Heart right ventricle (tissue), 16 donors: ENCODE results near the gene PPP1R10. TPM values are rescaled to one million over a fixed set of nuclear protein-coding genes. Genes with fewer than 3 reads are reported as not detected.

ENCODE experiments used
- ATAC-seq, 8 donors: fragments of 200-7000 bp; cut with Tn5 transposase; one replicate each; pipeline ENCODE4 v1.9.1; 2020; ENCODE audit warnings: mild to moderate bottlenecking in 8 of 8, moderate library complexity in 8 of 8, moderate number of reproducible peaks in 1 of 8
- DNase-seq, 2 donors: peaks; one replicate each; pipeline ENCODE4 v3.0.0-alpha.2; 2020
- H3K27ac ChIP-seq, 10 donors: fragments of 200-600 bp; sonication (generic) in 2 of 10; one replicate each; pipeline versions ENCODE4 v1.5.0 to v1.8.0; 2020 to 2022; ENCODE audit warnings: mild to moderate bottlenecking in 3 of 10
- H3K27me3 ChIP-seq, 7 donors: fragments of 200-600 bp; one replicate each; pipeline ENCODE4 v1.8.0; 2021 to 2022; ENCODE audit warnings: mild to moderate bottlenecking in 2 of 7
- H3K36me3 ChIP-seq, 9 donors: fragments of 200-600 bp; sonication (generic) in 1 of 9; one replicate each; pipeline versions ENCODE4 v1.5.0 to v1.8.0; 2020 to 2022; ENCODE audit warnings: mild to moderate bottlenecking in 2 of 9
- H3K4me1 ChIP-seq, 9 donors: fragments of 200-600 bp; sonication (generic) in 1 of 9; one replicate each; pipeline versions ENCODE4 v1.5.0 to v1.8.0; 2020 to 2022; ENCODE audit warnings: mild to moderate bottlenecking in 4 of 9
- H3K4me3 ChIP-seq, 10 donors: fragments of 200-600 bp; sonication (generic) in 2 of 10; one replicate each; pipeline versions ENCODE4 v1.5.0 to v1.8.0; 2020 to 2022; ENCODE audit warnings: mild to moderate bottlenecking in 7 of 10, moderate library complexity in 2 of 10
- H3K9me3 ChIP-seq, 11 donors: fragments of 200-600 bp in 10 of 11; sonication (generic) in 2 of 11; one replicate each; pipeline versions ENCODE4 v1.5.0 to v1.8.0; 2013 to 2022; ENCODE audit warnings: mild to moderate bottlenecking in 2 of 11, control low read depth in 1 of 11, moderate library complexity in 1 of 11
- WGBS, 2 donors: extraction: QIAGEN DNeasy Blood & Tissue Kit; methylation state at CpG; one replicate each; pipeline ENCODE4 v1.1.7; 2013; ENCODE audit warnings: inconsistent platforms in 1 of 2; 5-methylcytosine and 5-hydroxymethylcytosine counted together
- intact Hi-C, 10 donors: fragments of 100-400 bp; cut with DNase I; formaldehyde crosslinking; loops; one replicate each; pipeline versions ENCODE4 v1.11.1 to v1.14.2; 2022
- polyA plus RNA-seq, 2 donors: library from polyadenylated mRNA; stranded (reverse); fragments of 200-250 nt; gene quantifications; one replicate each; pipeline ENCODE4 v1.2.3, GENCODE V29; 2013
- total RNA-seq, 10 donors: library from RNA; stranded (reverse); fragmentation: NEBNext Ultra II Directional in 3 of 10; extraction: Animal tissue kit (Norgen Biotek cat#: 25700) in 3 of 10; gene quantifications; one replicate each; pipeline versions ENCODE4 v1.2.1 to v1.2.4, GENCODE V29; 2021 to 2023
- TF ChIP-seq, protein P1 (sequence below), 9 donors: fragments of 200-600 bp; sonication (generic) in 2 of 9; IDR thresholded peaks; one replicate each; pipeline versions ENCODE4 v1.5.0 to v1.8.0; 2021 to 2022; ENCODE audit warnings: antibody characterized with exemption in 9 of 9, mild to moderate bottlenecking in 5 of 9, moderate library complexity in 1 of 9
- donor health status: Arrhythmogenic right ventricular cardiomyopathy.
- donor health status: ischemic (EF 13 %, LVEDD 7.1; RV severe dilation, severe dysfunction).
- donor health status: healthy with polysubstance abuse.
- donor health status: DM: no; HTN: yes; CAD: no.
- donor health status: DM: no; HTN: no; CAD: no.
- donor health status: ischemic (EF 25% LVEDD 6.9; RV normal size, moderate dysfunction).
- donor health status: ischemic (EF 25% LVEDD 5.7; RV mildly dilated, moderate dysfunction).
- donor health status: healthy.
- donor health status: DM: yes; HTN: yes; CAD: no.
- donor health status: Ischemic cardiomyopathy.
- donor health status: ischemic (EF 35%, LVEDD 5.7; RV mildly dilated, moderate dysfunction).
- donor health status: nonischemic (EF 11% LVEDD 7.7; RV severe dilation, severe dysfunction).
- donor health status: DM: yes; HTN: yes; CAD: no.
- donor health status: PGD.
- donor health status: ischemic (EF 29% LVEDD 5.4; RV normal size, mild dysfunction).
- donor health status: nonischemic (EF 23%, LVEDD 6.1; RV moderate dilation, normal function).

The PPP1R10 gene
- total and polyA plus RNA-seq, 12 donors, result 7.8 to 51.1 (median 30.1) TPM

DNA sequence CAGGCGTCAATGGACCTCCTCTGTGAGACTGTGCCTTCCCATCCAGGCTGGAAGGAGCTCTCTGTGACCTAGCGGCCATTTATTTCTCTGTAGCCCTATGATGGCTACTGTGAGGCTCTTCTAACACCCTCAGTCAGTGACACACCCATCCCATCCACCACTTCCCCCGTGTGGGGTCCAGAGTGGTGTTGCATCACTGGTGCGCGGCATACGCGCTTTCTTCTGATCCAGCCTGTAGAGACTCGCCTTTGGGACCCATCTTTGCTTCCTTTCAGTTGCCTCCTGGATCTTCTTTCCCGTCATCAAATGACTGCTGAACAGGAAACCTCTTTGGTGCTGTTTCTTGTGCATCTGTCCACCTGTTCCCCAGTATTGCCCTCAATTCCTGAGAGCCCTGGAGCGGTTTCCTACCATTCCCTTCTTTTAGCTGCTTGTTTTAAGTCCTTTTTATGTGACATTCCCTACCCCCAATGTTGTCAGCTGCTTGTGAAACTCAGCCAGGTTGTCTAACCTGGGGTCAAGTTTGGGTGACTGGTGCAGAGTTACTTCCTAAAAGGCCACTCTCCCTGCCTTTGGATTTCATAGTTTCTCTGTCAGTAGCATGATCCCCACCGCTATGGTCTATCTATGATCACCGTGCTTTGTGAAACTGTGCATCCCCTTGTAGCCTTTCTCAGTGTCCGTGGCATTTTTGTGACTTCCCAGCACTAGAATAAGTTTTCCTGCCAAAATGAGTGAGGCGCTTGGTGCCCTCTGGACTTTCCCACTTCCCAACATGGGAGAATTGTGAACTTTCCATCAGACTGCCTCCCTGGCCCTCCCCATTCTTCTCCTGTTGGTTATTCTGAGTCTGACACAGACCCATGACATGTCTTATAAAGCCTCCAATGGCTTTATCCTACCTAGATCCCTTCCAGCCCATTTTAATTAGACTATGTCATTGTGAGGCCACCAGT is 54.3 kb downstream of the PPP1R10 start:
- Histone ChIP-seq H3K4me3 (no peak overlapping the region), H3K27ac (no peak overlapping the region), H3K27me3 (no peaks in the 10 kb centered on the region), H3K36me3 (peaks cover 0 to 48% (median 13%) of the 10 kb centered on the region in 9 donors), H3K9me3 (no peaks in the 10 kb centered on the region), H3K4me1 (peaks cover 3 to 18% (median 9%) of the 10 kb centered on the region in 9 donors)
- TF ChIP-seq, protein P1, sequence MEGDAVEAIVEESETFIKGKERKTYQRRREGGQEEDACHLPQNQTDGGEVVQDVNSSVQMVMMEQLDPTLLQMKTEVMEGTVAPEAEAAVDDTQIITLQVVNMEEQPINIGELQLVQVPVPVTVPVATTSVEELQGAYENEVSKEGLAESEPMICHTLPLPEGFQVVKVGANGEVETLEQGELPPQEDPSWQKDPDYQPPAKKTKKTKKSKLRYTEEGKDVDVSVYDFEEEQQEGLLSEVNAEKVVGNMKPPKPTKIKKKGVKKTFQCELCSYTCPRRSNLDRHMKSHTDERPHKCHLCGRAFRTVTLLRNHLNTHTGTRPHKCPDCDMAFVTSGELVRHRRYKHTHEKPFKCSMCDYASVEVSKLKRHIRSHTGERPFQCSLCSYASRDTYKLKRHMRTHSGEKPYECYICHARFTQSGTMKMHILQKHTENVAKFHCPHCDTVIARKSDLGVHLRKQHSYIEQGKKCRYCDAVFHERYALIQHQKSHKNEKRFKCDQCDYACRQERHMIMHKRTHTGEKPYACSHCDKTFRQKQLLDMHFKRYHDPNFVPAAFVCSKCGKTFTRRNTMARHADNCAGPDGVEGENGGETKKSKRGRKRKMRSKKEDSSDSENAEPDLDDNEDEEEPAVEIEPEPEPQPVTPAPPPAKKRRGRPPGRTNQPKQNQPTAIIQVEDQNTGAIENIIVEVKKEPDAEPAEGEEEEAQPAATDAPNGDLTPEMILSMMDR (IDR thresholded peaks at IDR 0.05), result no peak
- ATAC-seq, result peak in 1 of 8 donors; percentile 17
- DNase-seq, result no peak
- intact Hi-C loops, result no loop called here
- 92 to 96% methylated on average over 14 of the region's 14 CpGs for WGBS, 2 donors

DNA sequence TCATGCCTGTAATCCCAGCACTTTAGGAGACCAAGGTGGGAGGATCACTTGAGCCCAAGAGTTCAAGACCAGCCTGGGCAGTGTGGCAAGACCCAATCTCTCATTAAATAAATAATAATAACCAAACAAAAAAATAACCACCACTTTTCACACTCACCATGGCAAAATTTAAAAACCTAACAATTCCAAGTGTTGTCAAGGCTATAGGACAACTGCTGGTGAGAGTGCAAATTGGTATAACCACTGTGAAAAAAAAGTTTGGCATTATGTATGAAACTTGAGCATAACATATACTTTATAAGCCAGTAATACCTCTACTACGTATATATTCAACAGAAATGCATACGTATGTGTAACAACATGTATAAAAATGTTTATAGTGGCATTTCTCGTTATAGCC is 56.1 kb downstream of the PPP1R10 start:
- DNase-seq (no peak), ATAC-seq (no peak)
- intact Hi-C loops, result no loop called here
- Histone ChIP-seq H3K27ac (no peak overlapping the region), H3K9me3 (no peaks in the 10 kb centered on the region), H3K36me3 (peaks cover 0 to 48% (median 13%) of the 10 kb centered on the region in 9 donors), H3K4me3 (no peak overlapping the region), H3K4me1 (peaks cover 7 to 23% (median 18%) of the 10 kb centered on the region in 9 donors), H3K27me3 (no peaks in the 10 kb centered on the region)
- TF ChIP-seq, protein P1 (IDR thresholded peaks at IDR 0.05), result no peak
- WGBS, 2 donors, result 97 to 99% methylated on average over 3 of the region's 3 CpGs

DNA sequence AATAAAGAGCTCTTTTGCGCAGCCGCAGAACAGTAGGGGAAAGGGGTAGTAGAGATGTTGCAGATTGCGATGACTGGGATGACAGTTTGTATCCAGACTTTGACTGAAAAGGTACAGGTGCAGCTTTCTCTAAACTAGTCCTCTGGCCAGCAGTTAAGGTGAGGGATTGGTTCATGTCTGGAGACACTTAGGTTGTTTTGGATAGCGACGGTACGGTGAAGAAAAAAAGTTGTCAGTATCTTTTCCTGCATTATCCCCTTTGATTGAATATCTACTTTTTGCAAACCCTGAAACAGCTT is 59.4 kb downstream of the PPP1R10 start:
- DNase-seq, result no peak
- peak overlapping the region; percentile 65 to 99 (median 94) for H3K4me3 ChIP-seq
- intact Hi-C loops, result loop anchor here in 4 of 10 donors (2.0 to 10.0 kb wide), 4 partner anchors 13 to 527 kb away; partner anchors contain the start of genes ABCF1 (in 3 of the 4) and TUBB (in 3 of the 4)
- WGBS, 2 donors, result 2% methylated on average over 6 of the region's 6 CpGs
- TF ChIP-seq, protein P1 (IDR thresholded peaks at IDR 0.05), result no peak
- peak overlapping the region; percentile 92 to 99 (median 96) for H3K27ac ChIP-seq
- no peaks in the 10 kb centered on the region for H3K9me3 ChIP-seq
- ATAC-seq, result no peak
- no peaks in the 10 kb centered on the region for H3K27me3 ChIP-seq
- H3K36me3 ChIP-seq, result peaks cover 0 to 53% (median 25%) of the 10 kb centered on the region in 9 donors
- H3K4me1 ChIP-seq, result peaks cover 7 to 34% (median 29%) of the 10 kb centered on the region in 9 donors

DNA sequence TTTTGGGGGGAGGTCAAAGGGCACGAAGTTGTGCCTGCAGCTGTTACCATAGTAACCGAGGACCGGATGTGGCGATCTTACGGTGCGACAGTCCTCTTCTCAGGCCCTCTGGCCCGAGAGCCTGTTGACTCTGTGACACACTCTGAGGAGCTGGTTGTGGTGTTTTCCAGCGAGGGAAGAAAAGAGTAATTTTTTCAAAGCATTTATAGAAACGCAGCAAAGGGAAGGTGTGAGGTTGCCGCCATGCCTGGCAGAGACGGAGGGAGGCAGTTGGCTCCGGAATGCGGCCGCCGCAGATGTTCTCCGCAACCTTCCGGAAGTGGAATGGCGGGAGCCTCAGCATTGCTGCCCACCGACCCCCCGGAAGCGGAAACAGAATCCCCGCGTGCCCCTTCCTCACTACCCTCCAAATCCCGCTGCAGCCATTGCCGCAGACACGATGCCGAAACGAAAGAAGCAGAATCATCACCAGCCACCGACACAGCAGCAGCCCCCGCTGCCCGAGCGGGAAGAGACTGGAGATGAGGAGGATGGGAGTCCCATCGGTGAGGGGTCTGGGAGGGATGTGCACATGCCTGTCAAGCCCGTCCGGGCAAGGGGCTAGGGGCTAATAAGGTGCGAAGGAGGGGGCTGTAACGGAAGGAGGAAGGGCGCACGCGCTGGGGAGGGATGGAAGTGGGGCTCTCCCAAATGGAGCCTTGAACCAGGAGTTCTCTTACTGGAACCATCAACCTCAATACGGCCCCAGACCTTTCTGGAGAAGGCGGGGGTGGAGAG is 59.9 kb downstream of the PPP1R10 start, which contains the start of gene PRR3:
PRR3 (plus strand) TSS at position 390 of the 777 bp plus-strand sequence; CDS start at position 440, 50 bp downstream.
- no peaks in the 10 kb centered on the region for H3K27me3 ChIP-seq

More for the DNA sequence above, 59.9 kb downstream of the PPP1R10 start, which contains the start of gene PRR3:
- TF ChIP-seq, protein P1 (IDR thresholded peaks at IDR 0.05), result no peak
- ATAC-seq, result peak; percentile 84 to 92 (median 86)
- intact Hi-C loops, result loop anchor here in 4 of 10 donors (1.0 to 10.0 kb wide), 5 partner anchors 14 to 528 kb away; partner anchors contain the start of genes ABCF1 (in 4 of the 4) and TUBB (in 3 of the 4)
- no peaks in the 10 kb centered on the region for H3K9me3 ChIP-seq
- peaks cover 7 to 34% (median 29%) of the 10 kb centered on the region in 9 donors for H3K4me1 ChIP-seq
- peak within 1 kb of the TSS; percentile 65 to 99 (median 94) for H3K4me3 ChIP-seq
- 1% methylated on average over 42 of the region's 42 CpGs for WGBS, 2 donors
- peak; percentile 81 to 92 for DNase-seq
- H3K27ac ChIP-seq, result peak within 1 kb of the TSS; percentile 92 to 99 (median 96)
- H3K36me3 ChIP-seq, result peaks cover 0 to 53% (median 25%) of the 10 kb centered on the region in 9 donors
